SK-N-SH treated with all-trans-retinoic acid at 6 μM for 48 hours (cell line): ENCODE results near the gene NHERF2.
"Not testable (repeated sequence)": the region's sequence is repeated elsewhere in the genome, so short reads cannot be mapped to it uniquely, and the experiment has no call there.

Experiments used
- ATAC-seq: fragments of 200-7000 bp; cut with Tn5 transposase; 3 replicates; pipeline ENCODE4 v1.9.1; 2020; ENCODE audit warnings: mild to moderate bottlenecking, moderate library complexity
- ARNTL ChIP-seq: fragments of 450-650 bp; formaldehyde crosslinking; IDR thresholded peaks from 2 replicates; pipeline ENCODE4 v1.5.0; 2020; ENCODE audit warnings: low read depth, mild to moderate bottlenecking, moderate library complexity, borderline replicate concordance
- BACH2 ChIP-seq: fragments of 250-450 bp; sonication (Bioruptor Pico); IDR thresholded peaks from 2 replicates; pipeline ENCODE4 v1.9.0; 2021; ENCODE audit warnings: mild to moderate bottlenecking, borderline replicate concordance
- CSDC2 ChIP-seq: fragments of 250-450 bp; sonication (Bioruptor Pico); IDR thresholded peaks from 2 replicates; pipeline ENCODE4 v1.5.0; 2020; ENCODE audit warnings: mild to moderate bottlenecking, moderate library complexity
- CSRNP3 ChIP-seq: fragments of 250-450 bp; sonication (Bioruptor Pico); IDR thresholded peaks from 2 replicates; pipeline ENCODE4 v1.5.1; 2021; ENCODE audit warnings: mild to moderate bottlenecking, moderate library complexity
- ESRRG ChIP-seq: fragments of 250-450 bp; sonication (Bioruptor Pico); IDR thresholded peaks from 2 replicates; pipeline ENCODE4 v1.6.1; 2021; ENCODE audit warnings: mild to moderate bottlenecking
- GLIS3 ChIP-seq: fragments of 250-450 bp; sonication (Bioruptor Pico); IDR thresholded peaks from 2 replicates; pipeline ENCODE4 v1.5.0; 2020; ENCODE audit warnings: mild to moderate bottlenecking, moderate library complexity
- ISL1 ChIP-seq: fragments of 250-450 bp; sonication (Bioruptor Pico); IDR thresholded peaks from 2 replicates; pipeline ENCODE4 v2.1.2; 2022; ENCODE audit warnings: mild to moderate bottlenecking, moderate library complexity
- OSR1 ChIP-seq: fragments of 250-450 bp; sonication (Bioruptor Pico); IDR thresholded peaks from 2 replicates; pipeline ENCODE4 v1.8.0; 2022; ENCODE audit warnings: moderate library complexity, mild to moderate bottlenecking, inconsistent platforms
- PATZ1 ChIP-seq: fragments of 250-450 bp; sonication (Bioruptor Pico); IDR thresholded peaks from 2 replicates; pipeline ENCODE4 v1.8.0; 2020; ENCODE audit warnings: mild to moderate bottlenecking, moderate library complexity, borderline replicate concordance
- POU6F1 ChIP-seq: fragments of 250-450 bp; sonication (Bioruptor Pico); IDR thresholded peaks from 2 replicates; pipeline ENCODE4 v1.8.0; 2021; ENCODE audit warnings: low read depth, mild to moderate bottlenecking, moderate library complexity, borderline replicate concordance
- PPARA ChIP-seq: fragments of 250-450 bp; sonication (Bioruptor Pico); IDR thresholded peaks from 2 replicates; pipeline ENCODE4 v1.5.0; 2020; ENCODE audit warnings: mild to moderate bottlenecking, borderline replicate concordance
- RARB ChIP-seq: fragments of 250-450 bp; sonication (Bioruptor Pico); IDR thresholded peaks from 2 replicates; pipeline ENCODE4 v1.8.0; 2021; ENCODE audit warnings: mild to moderate bottlenecking, moderate library complexity
- SNAI2 ChIP-seq: fragments of 250-450 bp; sonication (Bioruptor Pico); IDR thresholded peaks from 2 replicates; pipeline ENCODE4 v1.5.0; 2020; ENCODE audit warnings: mild to moderate bottlenecking, moderate library complexity
- TCF4 ChIP-seq: fragments of 250-450 bp; sonication (Bioruptor Pico); IDR thresholded peaks from 2 replicates; pipeline ENCODE4 v1.8.0; 2021; ENCODE audit warnings: mild to moderate bottlenecking, moderate library complexity, borderline replicate concordance
- TOX ChIP-seq: fragments of 250-450 bp; sonication (Bioruptor Pico); IDR thresholded peaks from 2 replicates; pipeline ENCODE4 v1.8.0; 2021; ENCODE audit warnings: mild to moderate bottlenecking, moderate library complexity, borderline replicate concordance
- TSHZ2 ChIP-seq: fragments of 250-450 bp; sonication (Bioruptor Pico); IDR thresholded peaks from 2 replicates; pipeline ENCODE4 v1.5.0; 2020; ENCODE audit warnings: mild to moderate bottlenecking, moderate library complexity
- ZC3H10 ChIP-seq: fragments of 250-450 bp; sonication (Bioruptor Pico); IDR thresholded peaks from 2 replicates; pipeline ENCODE4 v1.5.1; 2021; ENCODE audit warnings: mild to moderate bottlenecking, moderate library complexity
- ZFP3 ChIP-seq: fragments of 250-450 bp; sonication (Bioruptor Pico); IDR thresholded peaks from 2 replicates; pipeline ENCODE4 v1.5.0; 2020; ENCODE audit warnings: mild to moderate bottlenecking, moderate library complexity
- ZFP30 ChIP-seq: fragments of 450-650 bp; formaldehyde crosslinking; IDR thresholded peaks from 2 replicates; pipeline ENCODE4 v1.5.0; 2022; ENCODE audit warnings: mild to moderate bottlenecking, moderate library complexity
- ZNF565 ChIP-seq: fragments of 450-650 bp; formaldehyde crosslinking; conservative IDR thresholded peaks from 2 replicates; pipeline ENCODE4 v1.5.0; 2020; ENCODE audit warnings: low read depth, mild to moderate bottlenecking, moderate library complexity
- ZNF70 ChIP-seq: fragments of 450-650 bp; formaldehyde crosslinking; IDR thresholded peaks from 2 replicates; pipeline ENCODE4 v1.5.0; 2020; ENCODE audit warnings: mild to moderate bottlenecking, moderate library complexity
- ZNF8 ChIP-seq: fragments of 450-650 bp; formaldehyde crosslinking; IDR thresholded peaks from 2 replicates; pipeline ENCODE4 v1.5.0; 2020; ENCODE audit warnings: mild to moderate bottlenecking, moderate library complexity

Gene NHERF2

GRCh38 chr16:2009164-2009711, 17.5 kb upstream of the NHERF2 start:
- peak; percentile 2; the same call in 2 of the 3 replicates for ATAC-seq
- TF ChIP-seq TCF4 (CRISPR knock-in tag), result no peak
- TF ChIP-seq CSRNP3 (CRISPR knock-in tag), result no peak
- no peak for TF ChIP-seq ISL1 (CRISPR knock-in tag)
- no peak for TF ChIP-seq ZC3H10 (CRISPR knock-in tag)
- no peak for TF ChIP-seq TSHZ2 (CRISPR knock-in tag)
- no peak for TF ChIP-seq ZNF8
- no peak for TF ChIP-seq ESRRG (CRISPR knock-in tag)
- no peak for TF ChIP-seq OSR1 (CRISPR knock-in tag)
- no peak for TF ChIP-seq ZNF70 (CRISPR knock-in tag)
- no peak for TF ChIP-seq POU6F1 (CRISPR knock-in tag)
- no peak for TF ChIP-seq SNAI2
- TF ChIP-seq TOX (CRISPR knock-in tag), result no peak
- no peak for TF ChIP-seq PATZ1 (CRISPR knock-in tag)
- TF ChIP-seq CSDC2, result no peak
- TF ChIP-seq PPARA (CRISPR knock-in tag), result no peak
- TF ChIP-seq GLIS3, result no peak
- no peak for TF ChIP-seq ZNF565 (CRISPR knock-in tag)
- TF ChIP-seq RARB (CRISPR knock-in tag), result no peak

- TF ChIP-seq TSHZ2 (CRISPR knock-in tag) (peak; percentile 71), ZNF70 (CRISPR knock-in tag) (no peak), ZNF565 (CRISPR knock-in tag) (no peak), BACH2 (no peak), SNAI2 (peak; percentile 57; the same call in 1 of the 2 replicates), ZFP30 (CRISPR knock-in tag) (no peak), ZFP3 (CRISPR knock-in tag) (peak; percentile 33; the same call in 1 of the 2 replicates), RARB (CRISPR knock-in tag) (no peak), GLIS3 (no peak), PPARA (CRISPR knock-in tag) (no peak), CSDC2 (peak; percentile 75; the same call in 1 of the 2 replicates), ARNTL (no peak), POU6F1 (CRISPR knock-in tag) (no peak)
- ATAC-seq, result peak; percentile 93
These were observed 16.8 kb upstream of the NHERF2 start, which contains the start of gene ZNF598 for GRCh38 chr16:2009791-2010510. Gene ZNF598, minus strand, starts transcription at chr16:2009821.

GRCh38 chr16:2011726-2012125, 15.0 kb upstream of the NHERF2 start:
- not testable (repeated sequence) for ATAC-seq
